AG09319 (cell line): ENCODE results near the gene ZBTB16.

ENCODE experiments used
- DNase-seq: peaks from one replicate; pipeline ENCODE4 v3.0.0-alpha.2; 2010; ENCODE audit warnings: low read depth; ENCODE audit errors: extremely low read depth
- TF ChIP-seq, protein P1 (sequence below): IDR thresholded peaks from 2 replicates; pipeline ENCODE4 v1.5.1; 2011; ENCODE audit warnings: low read depth, mild to moderate bottlenecking, inconsistent platforms, low read length, moderate library complexity

ZBTB16 gene

DNA sequence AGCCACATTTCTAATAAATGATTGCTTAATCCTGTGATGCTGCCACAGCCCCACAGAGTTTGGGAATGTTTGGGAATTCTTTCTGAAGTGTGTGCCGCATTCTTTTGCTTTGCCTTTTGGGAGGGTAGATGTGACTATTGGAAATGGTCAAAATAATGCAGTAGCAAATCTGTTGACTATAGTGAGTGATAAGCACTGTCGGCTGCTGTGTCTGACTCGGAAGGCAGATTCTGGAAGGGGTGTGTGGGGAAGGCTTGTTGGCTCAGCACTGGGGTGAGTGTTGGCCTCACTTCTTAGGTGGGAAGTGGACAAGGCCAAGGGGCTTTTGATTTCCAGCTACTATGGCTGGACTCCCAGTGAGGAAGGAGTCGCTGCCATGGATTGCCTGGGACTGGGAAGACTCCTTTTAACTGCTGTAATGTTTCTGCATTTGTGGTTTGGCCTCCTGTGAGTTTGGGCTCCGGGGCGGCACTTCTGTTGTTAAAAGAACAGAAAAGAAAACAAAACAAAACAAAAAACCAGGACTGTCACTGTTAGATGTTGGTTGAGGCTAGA is 20.1 kb downstream of the ZBTB16 start:
- no peak for DNase-seq
- TF ChIP-seq, protein P1, sequence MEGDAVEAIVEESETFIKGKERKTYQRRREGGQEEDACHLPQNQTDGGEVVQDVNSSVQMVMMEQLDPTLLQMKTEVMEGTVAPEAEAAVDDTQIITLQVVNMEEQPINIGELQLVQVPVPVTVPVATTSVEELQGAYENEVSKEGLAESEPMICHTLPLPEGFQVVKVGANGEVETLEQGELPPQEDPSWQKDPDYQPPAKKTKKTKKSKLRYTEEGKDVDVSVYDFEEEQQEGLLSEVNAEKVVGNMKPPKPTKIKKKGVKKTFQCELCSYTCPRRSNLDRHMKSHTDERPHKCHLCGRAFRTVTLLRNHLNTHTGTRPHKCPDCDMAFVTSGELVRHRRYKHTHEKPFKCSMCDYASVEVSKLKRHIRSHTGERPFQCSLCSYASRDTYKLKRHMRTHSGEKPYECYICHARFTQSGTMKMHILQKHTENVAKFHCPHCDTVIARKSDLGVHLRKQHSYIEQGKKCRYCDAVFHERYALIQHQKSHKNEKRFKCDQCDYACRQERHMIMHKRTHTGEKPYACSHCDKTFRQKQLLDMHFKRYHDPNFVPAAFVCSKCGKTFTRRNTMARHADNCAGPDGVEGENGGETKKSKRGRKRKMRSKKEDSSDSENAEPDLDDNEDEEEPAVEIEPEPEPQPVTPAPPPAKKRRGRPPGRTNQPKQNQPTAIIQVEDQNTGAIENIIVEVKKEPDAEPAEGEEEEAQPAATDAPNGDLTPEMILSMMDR: no peak

DNA sequence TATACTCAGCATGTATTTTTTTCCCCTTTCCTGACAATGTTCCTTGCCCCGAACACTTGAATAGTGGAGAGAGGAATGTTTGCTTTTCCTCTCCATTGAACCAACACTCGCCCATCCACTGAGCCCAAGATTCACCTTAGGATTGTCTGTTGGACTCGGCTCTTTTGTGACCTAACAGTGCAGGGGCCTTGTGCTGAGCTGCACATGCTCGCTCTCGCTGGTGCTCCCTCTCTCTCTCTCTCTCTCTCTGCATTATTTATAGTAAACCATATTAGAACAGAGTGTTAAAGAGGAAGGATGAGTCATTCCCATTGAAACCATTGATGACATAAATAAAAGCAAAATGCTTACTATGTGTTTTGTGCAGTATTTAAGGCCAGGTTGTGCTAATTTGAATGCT is 20.7 kb downstream of the ZBTB16 start:
- no peak for DNase-seq
- TF ChIP-seq, protein P1: no peak

DNA sequence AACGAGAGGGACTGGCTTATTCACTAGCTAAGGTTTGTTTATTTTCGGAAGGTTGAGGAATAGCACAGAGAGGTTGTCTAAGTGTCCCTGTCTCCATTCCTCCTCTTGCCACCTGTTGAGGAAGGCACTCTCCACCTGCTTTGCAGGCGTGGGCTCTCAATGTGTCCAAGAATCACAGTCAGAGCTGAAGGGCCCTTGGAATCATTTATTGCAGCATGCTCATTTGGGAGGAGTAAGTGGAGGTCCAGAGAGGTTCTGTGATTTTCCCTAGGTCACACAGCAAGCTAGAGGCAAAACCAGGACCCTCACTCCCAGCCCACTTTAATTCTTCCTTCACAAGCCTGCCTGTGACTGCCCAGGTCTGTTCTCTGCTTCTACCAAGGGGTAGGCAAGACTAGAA is 21.3 kb downstream of the ZBTB16 start:
- TF ChIP-seq, protein P1: no peak
- no peak for DNase-seq

DNA sequence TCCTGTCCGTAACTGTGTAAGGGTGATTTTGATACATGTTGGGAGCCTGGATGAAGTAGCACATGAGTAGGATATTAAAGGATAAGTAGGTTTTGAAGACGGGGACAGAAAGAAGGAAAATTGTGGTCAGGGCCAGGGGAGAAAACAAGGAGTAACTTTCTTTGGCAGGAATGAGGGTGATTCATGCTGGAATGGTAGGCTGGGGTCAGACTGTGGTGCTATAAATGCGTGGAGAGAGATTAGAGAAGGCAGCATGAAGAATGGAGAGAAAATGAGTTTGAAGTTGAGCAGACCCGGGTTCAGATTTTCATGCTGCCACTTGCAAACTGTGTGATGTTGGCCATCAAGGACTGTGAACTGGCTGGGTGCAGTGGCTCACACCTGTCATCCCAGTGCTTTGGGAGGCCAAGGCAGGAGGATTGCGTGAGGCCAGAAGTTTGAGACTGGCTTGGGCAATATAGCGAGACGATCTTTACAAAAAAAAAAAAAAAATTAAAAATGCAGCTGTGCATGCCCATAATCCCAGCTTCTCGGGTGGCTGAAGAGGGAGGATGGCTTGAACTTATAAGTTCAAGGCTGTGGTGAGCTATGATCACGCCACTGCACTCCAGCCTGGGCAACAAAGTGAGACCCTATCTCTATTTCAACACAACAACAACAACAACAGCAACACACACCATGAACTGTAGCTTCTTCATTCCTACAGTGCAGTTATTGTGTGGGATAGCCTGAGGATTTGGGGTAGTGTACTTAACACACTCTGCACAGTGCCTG is 22.3 kb downstream of the ZBTB16 start:
- TF ChIP-seq, protein P1: no peak
- DNase-seq: no peak

DNA sequence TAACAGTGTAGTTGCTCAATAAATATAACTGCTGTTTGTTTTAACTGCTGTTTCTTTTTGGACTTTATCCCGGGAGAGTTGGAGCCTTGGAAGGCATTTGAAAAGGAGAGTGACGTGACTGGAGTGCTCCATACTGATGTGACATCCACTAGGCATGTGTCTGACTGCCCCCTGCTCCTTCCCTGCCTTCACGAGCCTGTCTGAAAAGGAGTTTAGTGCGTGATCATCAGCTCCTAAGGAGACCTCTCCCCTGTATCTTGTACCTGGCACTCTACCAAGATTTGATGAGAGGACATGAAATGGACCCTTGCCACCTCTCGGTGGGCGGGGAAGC is 22.9 kb downstream of the ZBTB16 start:
- TF ChIP-seq, protein P1: no peak
- DNase-seq: no peak

DNA sequence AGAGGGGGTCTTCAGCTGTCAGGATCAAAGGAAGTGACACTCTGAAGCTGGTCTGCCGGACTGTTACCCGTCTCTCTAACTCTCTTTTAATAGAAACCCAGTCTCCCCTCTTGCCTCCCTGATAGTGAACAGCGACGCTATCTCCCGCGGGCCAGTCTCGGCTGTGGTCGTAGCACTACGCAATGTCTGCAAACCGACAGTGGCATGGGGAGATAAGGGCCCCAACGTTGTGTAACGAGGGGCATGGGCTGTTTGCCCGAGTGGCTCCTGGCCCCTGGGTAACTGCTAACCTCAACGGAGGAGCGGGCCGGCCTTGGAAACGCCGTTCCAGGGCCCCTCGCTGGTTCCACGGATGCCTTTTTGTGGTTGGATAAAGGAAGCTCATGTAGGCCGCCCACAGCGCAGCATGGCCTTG is 23.3 kb downstream of the ZBTB16 start:
- TF ChIP-seq, protein P1: no peak
- no peak for DNase-seq

DNA sequence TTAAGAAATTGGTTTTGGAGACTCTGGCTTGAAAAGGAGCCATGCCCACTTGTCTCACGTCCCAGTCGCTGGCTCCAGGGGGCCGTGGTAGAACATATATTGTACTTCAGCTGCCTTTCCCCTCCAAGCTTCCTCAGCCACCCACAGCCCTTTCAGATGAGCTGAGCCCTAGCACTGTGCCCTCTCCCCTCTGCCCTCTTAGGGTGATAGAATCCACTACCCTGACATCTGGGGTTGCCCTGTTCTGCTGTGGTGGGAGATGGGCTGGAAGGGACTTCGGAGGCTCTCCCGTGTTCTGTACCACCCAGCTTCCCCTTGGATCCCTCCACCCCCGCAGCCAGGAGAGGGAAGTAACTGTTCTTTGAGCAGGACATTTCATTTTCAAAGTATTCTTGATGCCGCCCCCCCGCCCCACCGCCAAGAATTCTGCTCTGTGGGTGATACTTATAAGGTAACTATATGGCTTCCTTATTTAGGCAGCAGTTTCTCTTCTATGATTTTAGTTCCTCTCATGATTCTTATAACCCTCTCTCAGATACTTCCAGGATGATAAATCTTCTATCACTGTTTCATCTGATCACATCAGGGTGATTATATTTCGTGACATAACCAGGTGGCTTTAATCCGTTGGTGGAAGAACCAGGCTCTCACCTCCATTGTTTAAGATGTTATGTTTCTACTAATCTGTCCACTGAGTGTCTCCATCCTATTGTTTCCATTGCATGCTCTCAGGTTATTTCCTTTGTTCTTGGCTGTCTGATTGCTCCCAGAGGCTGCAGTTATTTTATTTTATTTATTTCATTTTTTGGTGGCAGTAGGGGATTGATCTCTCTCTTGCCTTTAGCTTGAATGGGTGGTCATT is 24.1 kb downstream of the ZBTB16 start:
- DNase-seq: no peak
- TF ChIP-seq, protein P1: no peak
